ENCODE data around the gene C3orf20.
A peak's percentile ranks its signal among the peaks of the same experiment; 100 is the strongest.

The C3orf20 gene

DNA sequence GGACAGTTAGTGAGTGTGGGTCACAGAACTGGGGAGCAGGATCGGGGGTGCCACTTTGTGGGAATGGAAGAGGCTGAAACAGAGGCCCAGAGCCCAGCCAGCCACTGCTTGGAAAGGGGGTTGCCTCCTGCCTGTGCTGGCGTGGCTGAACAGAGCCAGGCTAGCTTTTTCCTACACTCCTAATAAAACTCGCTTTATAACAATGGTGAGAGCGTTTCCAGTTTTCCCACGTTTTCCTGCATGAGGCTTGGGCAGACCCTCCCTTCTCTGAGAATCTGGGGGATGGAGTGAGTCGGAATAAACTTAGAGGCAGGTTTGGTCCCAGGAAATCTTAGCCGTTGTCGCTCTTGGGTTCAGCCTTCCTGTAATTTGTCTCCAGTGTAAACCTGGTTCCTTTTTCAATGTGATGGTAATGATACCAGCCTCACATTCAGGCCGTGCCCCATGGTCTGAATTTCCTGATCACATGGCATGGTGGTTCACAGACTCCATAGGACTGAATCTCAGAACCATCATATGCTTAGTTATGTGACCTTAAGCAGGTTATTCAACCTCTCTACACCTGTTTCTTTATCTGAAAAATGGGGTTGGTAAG is 137.4 kb downstream of the C3orf20 start:
- peak overlapping the region; percentile 41 to 62 for H3K27ac ChIP-seq (ENCODE audit: insufficient read depth in 1 of 2, low read depth in 1 of 2, low read length in 2 of 2, poor library complexity in 1 of 2, severe bottlenecking in 2 of 2)
- POLR2A ChIA-PET = no interaction called here
- H3K36me3 ChIP-seq (ENCODE audit: control insufficient read depth in 4 of 4, insufficient read depth in 4 of 4, low read length in 3 of 4) = peaks cover 0 to 7% (median 0%) of the 10 kb centered on the region in 4 experiments
- peaks cover 3 to 53% (median 30%) of the 10 kb centered on the region in 4 experiments for H3K4me1 ChIP-seq (ENCODE audit: control extremely low read depth in 1 of 4, control insufficient read depth in 4 of 4, insufficient read depth in 4 of 4, low read length in 3 of 4)
- H3K27me3 ChIP-seq (replicated peaks in 2 of 5; ENCODE audit: control insufficient read depth in 4 of 5, insufficient read depth in 5 of 5, low read length in 4 of 5) = peaks cover 0 to 3% (median 0%) of the 10 kb centered on the region in 5 experiments
- WGBS (ENCODE audit: insufficient coverage) = 2% methylated on average over 6 of the region's 9 CpGs
- no peaks in the 10 kb centered on the region for H3K9me3 ChIP-seq (ENCODE audit: control extremely low read depth in 1 of 5, control insufficient read depth in 4 of 5, insufficient read depth in 2 of 5, low read depth in 1 of 5, low read length in 4 of 5)
- peak; percentile 69 to 94 (median 90) for DNase-seq
- CTCF ChIA-PET = interaction anchor here (0.6 to 1.5 kb wide), 6 partner anchors 11 to 109 kb away, joined by 3 to 4 read pairs (median 4); no protein-coding TSS in a partner anchor
- H3K4me3 ChIP-seq (ENCODE audit: control insufficient read depth in 1 of 7, extremely low read depth in 1 of 7, insufficient read depth in 4 of 7, low read depth in 2 of 7, low read length in 6 of 7) = peak overlapping the region in 6 of 7 experiments; percentile 61 to 87 (median 79)

DNA sequence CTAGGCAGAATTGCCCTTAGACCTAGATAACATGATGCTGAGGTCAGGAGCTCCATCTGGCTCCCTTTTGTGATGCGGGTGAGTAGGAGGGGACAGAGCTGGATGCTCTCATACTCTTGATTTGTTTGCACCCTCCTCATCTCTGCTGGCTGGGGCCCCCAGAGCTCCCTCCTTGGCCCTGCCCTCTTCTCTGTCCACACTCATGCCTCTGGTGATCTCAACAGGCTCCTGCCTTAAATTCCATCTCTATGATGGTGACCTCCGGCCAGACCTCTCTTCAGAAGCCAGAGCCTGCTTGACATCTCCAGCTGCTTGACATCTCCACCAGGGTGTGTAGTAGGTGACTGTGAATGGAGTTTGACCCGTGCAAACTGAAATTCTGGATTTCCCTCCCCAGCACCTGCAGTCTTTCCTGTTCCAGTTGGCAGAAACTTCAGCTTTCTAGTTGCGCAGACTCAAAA is 139.5 kb downstream of the C3orf20 start:
- Histone ChIP-seq H3K4me3 (ENCODE audit: control insufficient read depth in 1 of 7, extremely low read depth in 1 of 7, insufficient read depth in 4 of 7, low read depth in 2 of 7, low read length in 6 of 7) (no peak overlapping the region), H3K36me3 (ENCODE audit: control insufficient read depth in 4 of 4, insufficient read depth in 4 of 4, low read length in 3 of 4) (peaks cover under 1 to 18% (median 3%) of the 10 kb centered on the region in 4 experiments), H3K27me3 (replicated peaks in 2 of 5; ENCODE audit: control insufficient read depth in 4 of 5, insufficient read depth in 5 of 5, low read length in 4 of 5) (peaks cover 0 to 3% (median 0%) of the 10 kb centered on the region in 5 experiments), H3K27ac (ENCODE audit: insufficient read depth in 1 of 2, low read depth in 1 of 2, low read length in 2 of 2, poor library complexity in 1 of 2, severe bottlenecking in 2 of 2) (no peak overlapping the region), H3K9me3 (ENCODE audit: control extremely low read depth in 1 of 5, control insufficient read depth in 4 of 5, insufficient read depth in 2 of 5, low read depth in 1 of 5, low read length in 4 of 5) (no peaks in the 10 kb centered on the region), H3K4me1 (ENCODE audit: control extremely low read depth in 1 of 4, control insufficient read depth in 4 of 4, insufficient read depth in 4 of 4, low read length in 3 of 4) (peaks cover 3 to 52% (median 30%) of the 10 kb centered on the region in 4 experiments)
- WGBS (ENCODE audit: insufficient coverage) = 59% methylated on average over 2 of the region's 4 CpGs
- POLR2A ChIA-PET = interaction anchor here (1.2 kb wide), 1 partner anchor 22 kb away, joined by 3 read pairs; no protein-coding TSS in a partner anchor
- CTCF ChIA-PET = interaction anchor here (0.6 to 5.1 kb wide), 12 partner anchors 8 to 128 kb away, joined by 3 to 28 read pairs (median 4); no protein-coding TSS in a partner anchor
- no peak for DNase-seq

DNA sequence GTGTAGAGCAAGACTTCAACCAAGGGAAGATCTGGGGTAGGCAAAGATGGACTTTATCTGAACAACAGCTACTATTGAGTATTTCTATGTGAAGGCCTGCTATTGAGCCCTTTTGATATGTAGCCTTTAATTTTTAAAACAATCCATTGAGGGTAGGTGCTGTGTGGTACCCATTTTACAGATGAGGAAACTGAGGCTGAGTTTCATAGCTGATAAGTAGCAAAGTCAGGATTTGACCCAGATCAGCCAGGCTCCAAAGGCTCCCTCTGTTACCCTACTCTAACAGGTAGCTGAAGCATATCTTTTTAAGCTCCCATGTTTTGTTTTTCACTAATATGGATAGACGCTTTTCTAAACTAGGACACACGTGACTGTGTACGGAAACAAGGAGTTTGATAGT is 141.4 kb downstream of the C3orf20 start:
- Histone ChIP-seq H3K9me3 (ENCODE audit: control extremely low read depth in 1 of 5, control insufficient read depth in 4 of 5, insufficient read depth in 2 of 5, low read depth in 1 of 5, low read length in 4 of 5) (no peaks in the 10 kb centered on the region), H3K4me1 (ENCODE audit: control extremely low read depth in 1 of 4, control insufficient read depth in 4 of 4, insufficient read depth in 4 of 4, low read length in 3 of 4) (peaks cover under 1 to 37% (median 17%) of the 10 kb centered on the region in 4 experiments), H3K27me3 (replicated peaks in 2 of 5; ENCODE audit: control insufficient read depth in 4 of 5, insufficient read depth in 5 of 5, low read length in 4 of 5) (no peaks in the 10 kb centered on the region), H3K27ac (ENCODE audit: insufficient read depth in 1 of 2, low read depth in 1 of 2, low read length in 2 of 2, poor library complexity in 1 of 2, severe bottlenecking in 2 of 2) (no peak overlapping the region), H3K4me3 (ENCODE audit: control insufficient read depth in 1 of 7, extremely low read depth in 1 of 7, insufficient read depth in 4 of 7, low read depth in 2 of 7, low read length in 6 of 7) (no peak overlapping the region), H3K36me3 (ENCODE audit: control insufficient read depth in 4 of 4, insufficient read depth in 4 of 4, low read length in 3 of 4) (peaks cover 2 to 37% (median 10%) of the 10 kb centered on the region in 4 experiments)
- ChIA-PET POLR2A (no interaction called here), CTCF (interaction anchor here (1.1 to 5.1 kb wide), 2 partner anchors 24 to 79 kb away, joined by 3 to 28 read pairs; no protein-coding TSS in a partner anchor)
- 100% methylated on average over 3 of the region's 3 CpGs for WGBS (ENCODE audit: insufficient coverage)
- DNase-seq = no peak

DNA sequence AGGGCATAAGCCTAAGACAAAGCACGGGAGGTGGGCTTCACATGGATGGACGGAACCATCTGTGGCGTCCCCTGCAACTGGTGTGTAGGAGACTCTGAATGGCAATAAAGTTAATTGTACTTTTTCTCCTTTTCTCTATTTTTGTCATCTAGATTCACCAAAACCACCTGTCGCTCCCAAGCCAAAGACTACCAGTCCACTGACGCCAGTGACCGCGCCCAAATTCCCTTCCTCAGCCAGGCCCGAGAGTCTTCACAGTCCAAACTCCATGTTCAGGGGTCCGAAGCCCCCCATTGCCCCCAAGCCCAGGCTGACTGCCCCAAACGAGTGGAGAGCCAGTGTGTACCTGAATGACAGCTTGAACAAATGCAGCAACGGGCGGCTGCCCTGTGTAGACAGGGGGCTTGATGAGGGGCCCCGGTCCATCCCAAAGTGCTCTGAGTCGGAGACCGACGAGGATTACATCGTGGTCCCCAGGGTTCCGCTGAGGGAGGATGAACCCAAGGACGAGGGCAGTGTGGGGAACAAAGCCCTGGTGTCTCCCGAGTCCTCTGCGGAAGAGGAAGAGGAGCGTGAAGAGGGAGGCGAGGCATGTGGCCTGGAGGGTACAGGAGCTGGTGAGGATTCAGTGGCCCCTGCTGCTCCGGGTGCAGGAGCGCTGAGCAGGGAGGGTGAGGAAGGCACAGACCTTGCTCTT is 144.0 kb downstream of the C3orf20 start, which contains the start of gene FGD5:
Gene FGD5, plus strand, starts transcription at position 159 of the 697 bp plus-strand sequence. Its CDS starts 110 bp downstream, at position 269.
- no peaks in the 10 kb centered on the region for H3K27me3 ChIP-seq (replicated peaks in 2 of 5; ENCODE audit: control insufficient read depth in 4 of 5, insufficient read depth in 5 of 5, low read length in 4 of 5)
- ChIA-PET POLR2A (no interaction called here), CTCF (interaction anchor here (0.6 to 5.1 kb wide), 6 partner anchors 8 to 81 kb away, joined by 3 to 28 read pairs (median 4); no protein-coding TSS in a partner anchor)
- no peak within 1 kb of the TSS for H3K4me3 ChIP-seq (ENCODE audit: control insufficient read depth in 1 of 7, extremely low read depth in 1 of 7, insufficient read depth in 4 of 7, low read depth in 2 of 7, low read length in 6 of 7)
- WGBS (ENCODE audit: insufficient coverage) = 97% methylated on average over 22 of the region's 25 CpGs
- H3K9me3 ChIP-seq (ENCODE audit: control extremely low read depth in 1 of 5, control insufficient read depth in 4 of 5, insufficient read depth in 2 of 5, low read depth in 1 of 5, low read length in 4 of 5) = no peaks in the 10 kb centered on the region
- H3K4me1 ChIP-seq (ENCODE audit: control extremely low read depth in 1 of 4, control insufficient read depth in 4 of 4, insufficient read depth in 4 of 4, low read length in 3 of 4) = peaks cover 3 to 23% (median 12%) of the 10 kb centered on the region in 4 experiments
- H3K27ac ChIP-seq (ENCODE audit: insufficient read depth in 1 of 2, low read depth in 1 of 2, low read length in 2 of 2, poor library complexity in 1 of 2, severe bottlenecking in 2 of 2) = no peak within 1 kb of the TSS
- DNase-seq = no peak
- H3K36me3 ChIP-seq (ENCODE audit: control insufficient read depth in 4 of 4, insufficient read depth in 4 of 4, low read length in 3 of 4) = peaks cover 2 to 40% (median 12%) of the 10 kb centered on the region in 4 experiments

DNA sequence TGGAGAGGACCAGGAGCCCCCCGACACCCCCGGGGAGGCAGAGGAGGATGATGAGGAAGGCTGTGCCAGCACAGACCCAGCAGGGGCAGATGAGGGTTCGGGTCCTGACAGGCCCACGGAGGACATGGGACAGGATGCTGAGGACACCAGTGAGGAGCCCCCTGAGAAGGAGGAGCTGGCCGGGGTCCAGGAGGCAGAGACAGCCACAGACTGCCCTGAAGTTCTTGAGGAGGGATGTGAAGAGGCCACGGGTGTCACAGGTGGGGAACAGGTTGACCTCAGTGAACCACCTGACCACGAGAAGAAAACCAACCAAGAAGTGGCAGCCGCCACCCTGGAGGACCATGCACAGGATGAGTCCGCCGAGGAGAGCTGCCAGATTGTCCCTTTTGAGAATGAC is 144.7 kb downstream of the C3orf20 start:
- Histone ChIP-seq H3K36me3 (ENCODE audit: control insufficient read depth in 4 of 4, insufficient read depth in 4 of 4, low read length in 3 of 4) (peaks cover 2 to 38% (median 12%) of the 10 kb centered on the region in 4 experiments), H3K27ac (ENCODE audit: insufficient read depth in 1 of 2, low read depth in 1 of 2, low read length in 2 of 2, poor library complexity in 1 of 2, severe bottlenecking in 2 of 2) (no peak overlapping the region), H3K4me3 (ENCODE audit: control insufficient read depth in 1 of 7, extremely low read depth in 1 of 7, insufficient read depth in 4 of 7, low read depth in 2 of 7, low read length in 6 of 7) (no peak overlapping the region), H3K4me1 (ENCODE audit: control extremely low read depth in 1 of 4, control insufficient read depth in 4 of 4, insufficient read depth in 4 of 4, low read length in 3 of 4) (peaks cover 3 to 17% (median 13%) of the 10 kb centered on the region in 4 experiments), H3K9me3 (ENCODE audit: control extremely low read depth in 1 of 5, control insufficient read depth in 4 of 5, insufficient read depth in 2 of 5, low read depth in 1 of 5, low read length in 4 of 5) (no peaks in the 10 kb centered on the region), H3K27me3 (replicated peaks in 2 of 5; ENCODE audit: control insufficient read depth in 4 of 5, insufficient read depth in 5 of 5, low read length in 4 of 5) (no peaks in the 10 kb centered on the region)
- CTCF ChIA-PET = interaction anchor here (1.1 to 2.8 kb wide), 4 partner anchors 9 to 13 kb away, joined by 3 to 7 read pairs (median 4); no protein-coding TSS in a partner anchor
- WGBS (ENCODE audit: insufficient coverage) = 87% methylated on average over 10 of the region's 10 CpGs
- POLR2A ChIA-PET = no interaction called here
- no peak for DNase-seq

DNA sequence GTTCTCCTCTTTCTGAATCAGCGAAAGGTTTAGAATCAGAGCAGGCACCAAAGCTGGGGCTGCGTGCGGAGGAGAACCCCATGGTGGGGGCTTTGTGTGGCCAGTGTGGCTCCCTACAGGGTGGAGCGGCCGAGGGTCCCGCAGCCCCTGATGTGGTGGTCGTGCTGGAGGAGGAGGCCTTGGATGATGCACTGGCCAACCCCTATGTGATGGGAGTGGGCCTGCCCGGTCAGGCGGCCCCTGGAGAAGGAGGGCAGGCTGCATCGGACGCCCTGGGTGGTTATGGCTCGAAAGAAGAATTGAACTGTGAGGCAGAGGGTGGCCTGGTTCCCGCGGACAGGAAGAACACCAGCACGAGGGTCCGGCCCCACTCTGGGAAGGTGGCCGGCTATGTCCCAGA is 145.2 kb downstream of the C3orf20 start:
- no peak for DNase-seq
- ChIA-PET POLR2A (no interaction called here), CTCF (interaction anchor here (1.1 to 1.9 kb wide), 3 partner anchors 9 to 12 kb away, joined by 3 to 4 read pairs (median 3); no protein-coding TSS in a partner anchor)
- WGBS (ENCODE audit: insufficient coverage) = 99% methylated on average over 15 of the region's 17 CpGs
- Histone ChIP-seq H3K27ac (ENCODE audit: insufficient read depth in 1 of 2, low read depth in 1 of 2, low read length in 2 of 2, poor library complexity in 1 of 2, severe bottlenecking in 2 of 2) (no peak overlapping the region), H3K27me3 (replicated peaks in 2 of 5; ENCODE audit: control insufficient read depth in 4 of 5, insufficient read depth in 5 of 5, low read length in 4 of 5) (no peaks in the 10 kb centered on the region), H3K9me3 (ENCODE audit: control extremely low read depth in 1 of 5, control insufficient read depth in 4 of 5, insufficient read depth in 2 of 5, low read depth in 1 of 5, low read length in 4 of 5) (no peaks in the 10 kb centered on the region), H3K36me3 (ENCODE audit: control insufficient read depth in 4 of 4, insufficient read depth in 4 of 4, low read length in 3 of 4) (peaks cover 4 to 34% (median 12%) of the 10 kb centered on the region in 4 experiments), H3K4me3 (ENCODE audit: control insufficient read depth in 1 of 7, extremely low read depth in 1 of 7, insufficient read depth in 4 of 7, low read depth in 2 of 7, low read length in 6 of 7) (no peak overlapping the region), H3K4me1 (ENCODE audit: control extremely low read depth in 1 of 4, control insufficient read depth in 4 of 4, insufficient read depth in 4 of 4, low read length in 3 of 4) (peaks cover 3 to 15% (median 13%) of the 10 kb centered on the region in 4 experiments)

Measured in common myeloid progenitor, CD34-positive (primary cell).